DMS53 treated with DMSO at 0.1 percent for 48 hours (cell line): ENCODE results near the gene VPS37B.

Experiments used
- DNase-seq: peaks from one replicate; lab custom pipeline; 2025; ENCODE audit not compliant: unreplicated experiment; lab: John Stamatoyannopoulos, UW

VPS37B gene

DNA sequence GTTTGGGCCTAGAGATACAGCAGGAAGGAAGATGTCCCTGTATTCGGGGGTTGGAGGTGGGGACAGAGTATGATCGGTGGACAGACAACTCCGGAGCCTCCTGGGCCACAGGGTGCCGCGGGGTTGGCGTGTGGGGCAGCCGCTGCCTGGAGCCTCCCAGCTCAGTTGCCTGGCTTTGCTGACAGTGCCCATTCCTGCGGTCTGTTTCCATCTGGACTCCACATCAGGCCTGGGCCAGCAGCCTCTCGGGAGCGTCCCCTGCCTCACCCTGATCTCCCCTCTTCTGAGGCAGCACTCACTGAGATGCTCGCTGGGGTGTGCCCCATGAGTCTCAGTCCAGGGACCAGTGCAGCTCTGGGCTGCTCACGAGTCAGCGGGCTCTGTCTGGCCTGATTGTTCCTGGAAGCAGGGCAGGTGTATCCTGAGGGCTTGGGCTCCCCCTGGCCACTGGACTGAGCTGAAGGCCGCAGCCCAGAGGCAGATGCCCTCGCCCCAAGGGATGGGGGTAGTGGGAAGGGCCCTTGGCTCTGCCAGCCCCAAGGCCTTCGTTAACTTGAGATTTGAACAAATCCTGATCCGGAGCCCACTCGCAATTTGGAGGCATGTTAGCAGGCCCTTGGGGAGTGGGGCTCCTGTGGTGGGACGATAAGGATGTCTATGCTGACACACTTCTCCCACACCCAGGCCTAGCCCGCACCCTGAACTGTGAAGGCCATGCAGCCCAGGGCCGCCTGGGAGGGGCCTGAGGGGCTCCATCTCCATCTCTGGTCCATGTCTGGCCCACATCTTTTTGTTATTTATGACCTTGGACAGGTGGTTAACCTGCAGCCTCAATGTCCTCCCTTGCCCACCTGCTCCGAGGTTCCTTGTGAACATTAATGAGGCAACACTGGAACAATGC, 53.2 kb downstream of the VPS37B start:
- no peak for DNase-seq

DNA sequence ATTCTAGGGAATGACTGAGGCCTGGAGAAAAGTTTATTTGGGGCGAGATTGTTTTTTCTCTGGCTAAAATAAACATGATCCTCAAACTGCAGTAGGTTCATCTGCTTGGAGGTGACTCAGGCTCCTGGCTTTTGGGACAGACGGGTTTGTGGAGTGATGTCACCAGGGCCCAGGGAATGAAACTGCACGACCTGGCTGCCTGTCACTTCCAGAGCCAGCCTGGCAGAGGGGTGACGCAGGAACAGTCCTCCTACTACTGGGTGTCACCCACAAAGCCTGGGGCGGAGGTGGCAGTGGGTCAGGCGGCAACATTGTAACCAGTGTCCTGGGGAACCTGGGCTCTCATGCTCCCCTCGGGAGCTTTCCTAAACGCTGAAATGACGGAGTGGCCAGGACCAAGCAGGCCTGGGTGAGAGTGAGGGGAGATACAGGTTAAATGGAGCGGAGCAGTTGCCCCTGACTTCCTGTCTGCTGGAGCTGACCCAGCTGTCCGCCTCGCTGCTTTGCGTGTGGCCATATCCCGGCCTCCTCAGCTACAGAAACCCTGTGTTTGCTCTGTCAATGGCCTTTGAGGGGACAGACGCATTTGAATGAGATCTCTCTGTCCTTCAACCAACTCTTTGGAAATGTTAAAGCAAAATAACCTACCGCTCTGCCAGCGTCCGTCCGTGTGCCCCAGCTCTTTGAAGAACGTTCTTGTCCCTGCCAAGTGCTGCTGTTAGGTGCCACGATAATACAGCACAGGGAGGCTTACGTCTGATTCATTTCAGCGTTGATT, 54.2 kb downstream of the VPS37B start:
- DNase-seq: no peak

DNA sequence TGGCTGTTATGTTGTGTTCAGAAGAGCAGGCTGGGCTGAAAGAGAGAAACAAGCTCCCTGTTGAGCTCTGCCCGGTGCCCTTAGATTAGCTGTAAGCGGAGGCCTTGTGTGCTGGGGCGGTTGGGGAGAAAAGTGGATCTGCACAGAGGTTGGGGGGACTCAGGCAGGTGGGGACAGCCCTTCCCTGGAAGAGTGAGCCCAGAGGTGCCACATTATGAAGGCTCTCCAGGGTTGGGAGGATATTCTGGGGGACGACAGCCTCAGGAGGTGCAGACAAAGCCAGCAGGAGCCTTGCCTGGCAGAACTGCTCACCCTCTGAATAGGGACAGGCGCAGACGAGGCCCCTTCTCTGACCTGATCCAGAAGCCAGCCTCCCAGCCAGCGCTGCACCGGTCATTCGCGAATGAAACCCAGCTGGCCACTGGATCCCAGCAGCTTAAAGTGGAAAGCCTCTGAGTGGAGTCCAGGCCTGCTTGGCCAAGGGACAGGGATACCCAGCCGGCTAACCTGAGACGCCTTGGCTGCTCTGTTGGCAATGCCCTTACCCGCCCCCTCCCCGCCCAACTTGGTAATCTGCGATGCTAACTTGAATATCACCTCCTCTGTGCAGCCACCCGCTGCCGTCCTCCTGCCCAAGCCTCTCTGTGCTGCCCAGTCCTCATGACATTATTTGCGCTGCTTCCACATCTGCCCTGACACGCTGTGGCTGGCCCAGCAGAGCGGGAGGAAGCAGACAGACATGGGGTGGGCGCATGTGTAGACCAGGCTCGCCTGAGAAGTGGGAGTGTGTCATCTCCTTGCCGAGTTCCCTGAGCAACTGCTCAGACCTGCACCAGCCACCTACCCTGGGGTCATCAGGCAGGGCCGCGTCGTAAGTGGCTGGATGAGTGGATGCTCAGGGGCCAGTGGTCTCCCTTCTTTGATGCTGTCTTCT, 55.1 kb downstream of the VPS37B start:
- DNase-seq: no peak

GRCh38 chr12:122839907-122840554, 55.9 kb downstream of the VPS37B start:
- no peak for DNase-seq

DNA sequence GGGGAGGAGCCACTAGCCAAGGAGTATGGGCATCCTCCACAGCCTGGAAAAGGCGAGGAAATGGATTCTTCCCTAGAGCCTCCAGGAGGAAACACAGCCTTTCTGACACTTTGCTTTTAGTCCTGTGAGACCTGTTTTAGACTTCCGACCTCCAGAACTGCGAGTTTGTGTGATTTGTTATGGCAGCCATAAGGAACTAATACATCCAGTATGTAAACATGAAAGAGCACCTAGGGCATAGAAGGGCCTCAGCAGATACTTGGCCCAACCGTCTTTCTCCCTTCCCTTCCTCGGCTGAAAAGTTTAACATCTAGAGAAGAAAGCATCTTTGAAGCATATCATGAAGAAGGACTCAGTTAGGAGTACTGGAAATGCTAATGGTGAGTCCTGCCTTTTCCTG, 57.1 kb downstream of the VPS37B start:
- no peak for DNase-seq

DNA sequence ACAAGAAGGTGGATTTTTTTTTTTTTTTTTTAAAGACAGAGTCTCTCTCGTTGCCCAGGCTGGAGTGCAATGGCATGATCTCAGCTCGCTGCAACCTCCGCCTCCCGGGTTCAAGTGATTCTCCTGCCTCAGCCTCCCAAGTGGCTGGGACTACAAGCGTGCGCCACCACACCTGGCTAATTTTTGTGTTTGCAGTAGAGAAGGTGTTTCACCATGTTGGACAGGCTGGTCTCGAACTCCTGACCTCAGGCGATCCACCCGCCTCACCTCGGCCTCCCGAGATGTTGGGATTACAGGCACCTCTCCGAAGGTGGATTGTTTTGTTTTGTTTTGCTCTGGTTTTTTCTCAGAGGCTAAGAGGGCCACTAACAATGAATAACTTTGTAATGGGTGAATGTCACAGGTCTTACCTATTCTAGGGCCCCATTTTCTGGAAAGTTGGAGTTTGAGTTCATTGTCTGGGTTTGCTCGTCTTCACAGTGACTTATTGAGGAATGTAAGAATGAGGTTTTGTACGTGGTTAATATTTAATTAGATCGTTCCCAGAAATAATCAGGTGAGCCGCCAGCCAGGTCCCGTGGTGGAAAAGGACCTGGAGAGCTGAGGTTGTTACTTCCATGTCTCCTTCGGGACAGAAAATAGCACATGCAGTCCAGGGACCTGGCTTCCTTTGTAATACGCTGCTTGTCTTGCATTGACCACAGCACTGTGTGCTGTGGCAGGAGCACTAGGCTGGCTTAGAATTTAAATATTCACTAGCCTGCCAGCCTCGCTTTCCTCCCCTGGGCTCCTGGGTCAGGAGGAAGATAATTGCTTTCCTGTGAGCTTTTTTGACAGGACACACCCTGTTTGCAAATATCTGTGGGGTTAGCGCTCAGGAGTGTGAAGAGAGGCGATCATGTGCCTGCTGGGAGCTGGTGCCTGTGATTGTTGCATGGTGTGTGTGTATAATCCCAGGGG, 58.3 kb downstream of the VPS37B start:
- DNase-seq: no peak

DNA sequence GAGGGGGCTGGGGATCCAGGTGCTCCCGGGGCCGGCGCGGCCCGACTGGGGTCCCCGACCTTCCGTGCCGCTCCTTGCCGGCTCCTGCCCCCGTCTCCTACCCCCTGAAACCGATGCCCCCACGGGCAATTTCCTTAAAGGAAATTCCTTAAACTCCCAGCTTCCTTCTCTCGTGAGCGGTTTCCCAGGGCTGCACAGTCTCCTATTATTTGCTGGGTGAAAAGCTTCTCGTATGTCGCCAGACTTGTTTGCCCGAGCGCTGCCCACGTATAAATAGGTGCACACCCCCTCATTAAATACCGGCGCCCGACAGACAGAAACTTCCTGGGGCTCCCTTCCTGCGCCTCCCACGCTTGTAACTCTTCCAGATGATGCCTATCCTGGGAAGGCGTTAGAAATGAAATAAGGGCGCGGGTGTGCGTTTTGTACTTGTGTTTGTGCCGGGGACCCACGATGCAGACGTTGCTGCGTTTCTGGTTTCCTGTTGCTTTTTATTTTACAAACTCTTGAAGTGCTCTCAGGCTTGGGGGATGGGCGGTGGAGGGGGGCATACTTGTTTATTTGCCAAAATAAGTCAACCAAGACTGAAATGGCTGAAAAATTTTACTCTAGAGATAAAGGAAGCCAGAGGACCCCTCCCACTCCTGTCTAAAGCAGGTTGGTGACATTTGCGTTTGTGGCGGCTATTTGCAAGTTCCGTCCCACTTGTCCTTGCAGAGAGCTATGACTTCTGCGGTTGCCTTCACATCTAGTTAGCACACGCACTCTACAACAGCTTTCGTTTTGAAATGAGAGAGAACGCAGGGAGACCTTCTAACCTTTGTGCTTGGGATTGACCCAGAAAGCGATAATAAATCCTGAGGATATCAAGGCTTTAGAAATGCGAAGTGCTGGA, 59.6 kb downstream of the VPS37B start:
- DNase-seq: peak; percentile 51

DNA sequence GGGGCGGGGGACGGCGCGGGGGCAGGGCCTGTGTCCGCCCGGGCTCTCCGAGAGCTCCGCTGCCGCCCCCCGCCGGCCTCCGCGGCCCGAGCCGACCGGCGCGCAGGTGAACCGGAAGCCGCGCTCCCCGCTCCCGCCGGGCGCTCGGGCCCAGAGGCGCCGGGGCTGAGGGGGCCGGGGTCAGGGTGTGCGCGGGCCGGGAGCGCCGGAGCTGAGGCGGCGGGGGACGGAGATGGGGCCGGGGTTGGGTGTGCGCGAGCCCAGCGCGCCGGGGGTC, 60.2 kb downstream of the VPS37B start:
- DNase-seq: no peak

DNA sequence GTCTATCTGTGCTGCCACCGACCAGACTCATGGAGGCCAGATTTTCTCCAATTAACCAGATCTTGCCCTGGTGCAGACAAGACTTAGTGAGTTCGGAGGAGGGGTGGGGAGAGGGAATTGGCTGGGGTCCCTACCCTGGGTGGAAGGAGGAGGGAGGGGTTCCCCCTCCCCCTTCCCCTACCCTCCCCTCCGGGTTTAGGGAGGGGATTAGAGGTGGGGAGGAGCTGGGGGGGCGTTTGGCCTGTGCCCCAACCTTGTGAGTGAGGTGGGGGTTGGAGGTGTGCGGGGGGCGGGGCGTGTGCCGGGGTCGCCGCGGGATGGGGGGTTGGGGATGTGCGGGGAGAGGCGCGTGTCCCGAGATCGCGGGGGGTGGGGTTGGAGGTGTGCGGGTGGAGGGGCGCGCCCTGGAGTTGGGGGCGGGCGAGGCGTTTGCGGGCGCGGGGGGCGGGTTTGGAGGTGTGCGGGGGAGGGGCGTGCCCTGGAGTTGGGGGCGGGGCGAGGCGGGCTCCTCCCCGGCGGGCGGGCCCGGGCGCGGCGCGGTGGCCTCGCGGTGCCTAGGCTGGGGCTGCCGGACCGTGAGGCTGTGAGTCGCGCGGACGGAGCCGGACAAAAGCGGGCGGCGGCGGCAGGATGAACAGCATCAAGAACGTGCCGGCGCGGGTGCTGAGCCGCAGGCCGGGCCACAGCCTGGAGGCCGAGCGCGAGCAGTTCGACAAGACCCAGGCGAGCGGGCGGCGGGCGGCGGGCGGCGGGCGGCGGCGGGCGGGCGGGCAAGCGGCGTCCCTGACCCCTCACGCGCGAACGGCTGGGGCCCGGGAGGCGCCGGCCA, 60.8 kb downstream of the VPS37B start, which contains the start of gene HIP1R:
TSS of gene HIP1R (plus strand) at position 537 of the 829 bp plus-strand sequence. CDS start at position 631, 94 bp downstream.
- DNase-seq: no peak

DNA sequence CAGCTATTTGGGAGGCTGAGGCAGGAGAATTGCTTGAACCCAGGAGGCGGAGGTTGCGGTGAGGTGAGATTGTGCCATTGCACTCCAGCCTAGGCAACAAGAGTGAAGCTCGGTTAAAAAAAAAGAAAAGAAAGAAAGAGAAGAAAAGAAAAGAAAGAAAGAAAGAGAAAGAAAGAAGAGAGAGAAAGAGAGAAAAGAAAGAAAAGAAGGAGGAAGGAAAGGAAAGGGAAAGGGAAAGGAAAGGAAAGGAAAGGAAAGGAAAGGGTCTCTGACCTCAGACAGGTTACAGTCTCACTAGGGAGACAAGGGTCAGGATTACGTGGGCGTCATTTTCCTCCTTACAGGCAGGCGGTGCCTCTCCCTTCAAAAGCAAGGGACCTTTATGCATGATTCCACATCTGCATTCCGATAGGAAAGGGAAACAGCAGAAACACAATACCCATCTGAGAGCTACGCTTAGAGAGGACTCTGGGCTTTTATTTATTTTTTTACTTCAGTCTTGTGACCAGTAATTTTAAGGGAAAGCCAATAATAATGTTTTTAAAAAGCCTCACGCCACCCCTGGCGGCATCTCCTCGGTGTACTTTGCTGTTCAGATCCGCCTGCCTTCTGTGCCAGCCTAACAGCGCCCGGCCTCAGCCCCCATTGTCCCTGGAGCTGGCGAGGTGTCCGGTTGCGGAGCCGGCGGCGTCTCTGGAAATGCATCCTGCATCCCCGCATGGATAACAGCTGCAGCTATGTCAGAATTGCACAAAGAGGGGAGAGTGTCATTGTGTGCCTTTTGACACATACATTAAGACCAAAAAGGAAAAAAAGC, 61.6 kb downstream of the VPS37B start:
- DNase-seq: peak; percentile 76

- no peak for DNase-seq
These were observed 65.3 kb downstream of the VPS37B start for GRCh38 chr12:122830517-122831214.

DNA sequence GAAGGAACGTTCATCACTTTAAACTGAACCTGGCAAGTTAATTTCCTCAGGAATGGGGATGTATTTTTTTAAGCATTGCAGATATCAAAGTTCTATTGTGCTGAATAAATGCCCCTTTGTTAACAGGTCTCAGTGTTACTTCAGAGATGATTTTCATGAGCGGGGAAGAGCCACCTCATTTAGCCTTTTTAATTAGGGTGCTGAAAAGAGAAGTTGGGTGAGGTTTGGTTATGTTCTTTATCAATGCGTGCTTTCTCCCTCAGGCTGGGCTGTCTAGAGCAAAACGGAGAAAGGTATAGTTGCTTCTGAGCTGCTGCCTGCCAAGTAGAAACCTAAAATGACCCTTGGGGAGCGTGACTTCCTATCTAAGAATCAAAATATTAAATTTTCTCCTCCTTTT, 68.7 kb downstream of the VPS37B start:
- DNase-seq: no peak

DNA sequence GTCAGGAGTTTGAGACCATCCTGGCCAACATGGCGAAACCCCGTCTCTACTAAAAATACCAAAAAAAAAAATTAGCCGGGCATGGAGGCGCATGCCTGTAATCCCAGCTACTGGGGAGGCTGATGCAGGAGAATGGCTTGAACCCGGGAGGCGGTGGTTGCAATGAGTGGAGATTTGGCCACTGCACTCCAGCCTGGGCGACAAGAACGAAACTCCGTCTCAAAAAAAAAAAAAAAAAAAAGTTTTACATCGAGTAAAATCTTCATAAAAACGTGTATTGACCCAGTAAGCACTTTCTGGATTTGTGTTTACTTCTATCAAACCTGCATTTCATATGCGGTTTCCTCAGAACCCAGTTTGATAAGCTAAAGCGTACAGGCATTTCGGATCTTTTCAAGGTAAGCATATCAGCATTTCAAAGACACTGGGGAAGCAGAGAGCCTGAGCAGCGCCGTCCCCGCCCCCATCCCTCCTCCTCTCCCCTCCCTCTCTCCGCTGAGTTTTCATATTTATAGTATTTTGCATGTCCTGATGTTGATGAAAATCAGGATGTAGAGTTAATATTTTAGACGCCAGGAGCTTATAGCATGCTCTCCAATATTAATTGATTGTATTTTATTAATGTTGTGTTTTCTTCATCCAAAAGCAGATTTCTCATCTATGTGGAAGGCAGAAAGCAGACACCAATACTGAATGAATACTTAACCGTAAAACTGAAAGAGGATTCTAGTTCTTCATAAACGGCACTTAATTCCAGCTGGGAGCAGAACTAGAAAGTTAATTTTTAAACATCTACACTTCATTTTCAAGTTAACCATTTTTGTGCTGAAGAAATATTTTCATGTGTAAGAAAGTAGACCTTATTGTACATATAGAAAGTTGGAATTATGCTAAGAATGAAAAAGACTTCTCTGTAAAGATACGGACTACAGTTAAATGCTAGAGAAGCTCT, 69.9 kb downstream of the VPS37B start:
- DNase-seq: peak; percentile 59

DNA sequence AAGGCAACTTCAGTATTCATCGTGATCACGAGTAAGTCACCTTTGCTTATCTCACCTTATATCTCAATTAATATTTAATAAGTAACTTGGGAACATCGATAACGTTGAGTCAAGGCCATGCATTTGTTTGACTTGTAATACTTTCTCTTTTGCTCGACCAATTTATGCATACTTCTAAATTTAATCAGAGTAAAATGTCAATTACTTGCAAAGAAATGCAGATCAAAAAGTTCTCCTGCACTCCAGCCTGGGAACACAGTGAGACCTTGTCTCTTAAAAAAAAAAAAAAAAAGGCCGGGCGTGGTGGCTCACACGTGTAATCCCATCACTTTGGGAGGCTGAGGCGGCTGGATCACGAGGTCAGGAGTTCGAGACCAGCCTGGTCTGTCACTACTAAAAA, 72.5 kb downstream of the VPS37B start:
- DNase-seq: no peak

- DNase-seq: no peak
These were observed 75.1 kb downstream of the VPS37B start for GRCh38 chr12:122820838-122821271.
